ENCODE measurements around the gene SNURF.
"Not testable (repeated sequence)": the region's sequence is repeated elsewhere in the genome, so short reads cannot be mapped to it uniquely, and the experiment has no call there.

Gene SNURF, protein sequence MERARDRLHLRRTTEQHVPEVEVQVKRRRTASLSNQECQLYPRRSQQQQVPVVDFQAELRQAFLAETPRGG

DNA sequence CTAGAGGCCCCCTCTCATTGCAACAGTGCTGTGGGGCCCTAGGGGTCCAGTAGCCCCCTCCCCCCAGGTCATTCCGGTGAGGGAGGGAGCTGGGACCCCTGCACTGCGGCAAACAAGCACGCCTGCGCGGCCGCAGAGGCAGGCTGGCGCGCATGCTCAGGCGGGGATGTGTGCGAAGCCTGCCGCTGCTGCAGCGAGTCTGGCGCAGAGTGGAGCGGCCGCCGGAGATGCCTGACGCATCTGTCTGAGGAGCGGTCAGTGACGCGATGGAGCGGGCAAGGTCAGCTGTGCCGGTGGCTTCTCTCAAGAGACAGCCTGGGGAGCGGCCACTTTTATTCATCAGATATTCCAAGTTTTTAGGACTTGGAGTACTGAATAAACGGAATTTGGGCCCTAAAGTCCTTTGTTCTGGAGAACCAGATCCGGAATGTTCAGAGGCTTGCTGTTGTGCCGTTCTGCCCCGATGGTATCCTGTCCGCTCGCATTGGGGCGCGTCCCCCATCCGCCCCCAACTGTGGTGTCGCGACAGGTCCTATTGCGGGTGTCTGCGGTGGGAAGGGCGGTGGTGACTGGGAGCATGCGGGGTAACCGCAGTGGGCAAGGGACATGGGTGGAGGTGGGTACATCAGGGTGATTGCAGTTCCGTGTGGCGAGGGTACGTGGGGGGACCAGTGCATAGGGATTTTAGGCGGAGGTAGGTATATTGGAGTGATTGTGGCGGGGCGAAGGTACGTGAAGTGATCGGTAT, at the start of gene SNURF, which contains the start of gene SNRPN:
TSS of gene SNURF (plus strand) at position 205 of the 748 bp plus-strand sequence. CDS start at position 267, 62 bp downstream.
TSS of gene SNRPN (plus strand) at position 205 of the 748 bp plus-strand sequence. CDS start 19,467 bp downstream, outside the sequence.
- Mint-ChIP-seq H3K9me3 (peaks cover 20% of the 10 kb centered on the region), H3K27ac (peak within 1 kb of the TSS; percentile 95), H3K4me3 (peak within 1 kb of the TSS; percentile 90), H3K27me3 (ENCODE audit: low read depth) (no peaks in the 10 kb centered on the region), H3K4me1 (ENCODE audit: low read depth) (peaks cover 8% of the 10 kb centered on the region), H3K36me3 (ENCODE audit: low read depth) (peaks cover 20% of the 10 kb centered on the region)
- DNase-seq (ENCODE audit: low spot score) = peak; percentile 65

DNA sequence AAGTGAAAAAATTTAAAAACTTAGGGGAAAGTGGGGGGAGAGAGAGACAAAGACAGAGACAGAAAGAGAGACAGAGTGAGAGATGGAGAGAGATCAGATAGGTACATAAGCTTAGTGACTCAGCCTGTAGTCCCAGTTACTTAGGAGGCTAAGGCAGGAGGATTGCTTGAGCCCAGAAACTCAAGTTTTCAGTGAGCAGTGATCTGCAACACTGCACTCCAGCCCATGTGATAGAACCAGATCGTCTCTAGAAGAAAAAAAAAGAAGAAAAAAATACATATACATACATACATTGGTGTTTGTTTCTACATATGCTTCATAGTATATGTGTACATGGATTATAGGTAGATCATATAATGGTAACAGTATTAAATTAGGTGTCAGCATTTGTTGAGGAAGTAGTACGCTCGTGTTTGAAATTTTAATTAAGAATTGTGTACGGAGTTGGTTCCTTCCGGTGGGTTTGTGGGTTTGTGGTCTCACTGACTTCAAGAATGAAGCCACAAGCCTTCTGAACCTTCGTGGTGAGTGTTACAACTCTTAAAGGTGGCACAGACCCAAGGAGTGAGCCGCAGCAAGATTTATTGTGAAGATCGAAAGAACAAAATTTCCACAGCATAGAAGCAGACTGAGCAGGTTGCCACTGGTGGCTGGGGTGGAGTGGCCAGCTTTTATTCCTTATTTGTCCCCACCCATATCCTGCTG, 38.3 kb upstream of the SNURF start:
- no peaks in the 10 kb centered on the region for H3K36me3 Mint-ChIP-seq (ENCODE audit: low read depth)
- no peak overlapping the region for H3K27ac Mint-ChIP-seq
- peaks cover 69% of the 10 kb centered on the region for H3K9me3 Mint-ChIP-seq
- H3K4me3 Mint-ChIP-seq = no peak overlapping the region
- no peak for DNase-seq (ENCODE audit: low spot score)
- H3K4me1 Mint-ChIP-seq (ENCODE audit: low read depth) = peaks cover 2% of the 10 kb centered on the region
- no peaks in the 10 kb centered on the region for H3K27me3 Mint-ChIP-seq (ENCODE audit: low read depth)

DNA sequence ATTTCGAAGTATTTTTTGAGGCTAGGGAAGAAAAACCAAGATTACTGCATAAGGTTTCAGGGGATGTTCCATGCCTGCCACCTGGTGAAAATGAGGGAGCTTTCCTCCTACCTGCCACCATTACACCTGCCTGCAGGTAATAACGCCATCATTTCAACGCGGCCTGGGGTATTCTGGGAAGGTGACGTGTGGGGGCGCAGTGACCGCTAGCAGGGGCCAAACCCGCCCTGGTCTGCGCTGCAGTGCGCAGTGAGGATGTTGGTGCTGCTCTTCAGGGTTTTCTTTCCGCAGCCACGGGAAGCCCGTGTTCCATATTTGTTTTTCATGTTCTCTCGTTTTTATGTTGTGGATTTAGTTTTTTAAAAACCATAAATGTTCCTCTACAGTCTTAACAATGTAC, 37.4 kb upstream of the SNURF start:
- Mint-ChIP-seq H3K9me3 (peaks cover 65% of the 10 kb centered on the region), H3K27ac (no peak overlapping the region), H3K36me3 (ENCODE audit: low read depth) (no peaks in the 10 kb centered on the region), H3K4me1 (ENCODE audit: low read depth) (peaks cover 2% of the 10 kb centered on the region), H3K27me3 (ENCODE audit: low read depth) (no peaks in the 10 kb centered on the region), H3K4me3 (no peak overlapping the region)
- no peak for DNase-seq (ENCODE audit: low spot score)

DNA sequence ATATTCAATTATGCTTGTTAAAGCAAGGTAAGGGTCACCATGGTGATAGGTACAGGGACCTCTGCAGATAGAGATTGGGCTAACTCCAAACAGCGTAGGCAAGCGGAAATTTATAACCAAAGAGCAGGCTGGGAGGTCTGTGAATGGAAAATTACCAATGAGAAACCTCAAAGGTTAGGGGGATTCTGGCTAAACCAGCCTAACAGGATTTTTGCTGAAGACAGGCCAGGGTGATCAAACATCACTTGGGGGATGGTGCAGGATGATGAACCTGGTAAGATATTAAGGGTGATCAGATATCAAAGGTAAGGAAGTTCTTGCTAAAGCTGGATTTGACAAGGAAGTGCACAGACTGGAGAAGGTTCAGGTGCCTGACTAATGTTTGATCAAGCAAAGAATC, 35.3 kb upstream of the SNURF start:
- Mint-ChIP-seq H3K9me3 (peaks cover 72% of the 10 kb centered on the region), H3K36me3 (ENCODE audit: low read depth) (no peaks in the 10 kb centered on the region), H3K4me3 (no peak overlapping the region), H3K4me1 (ENCODE audit: low read depth) (peaks cover 2% of the 10 kb centered on the region), H3K27ac (no peak overlapping the region), H3K27me3 (ENCODE audit: low read depth) (no peaks in the 10 kb centered on the region)
- no peak for DNase-seq (ENCODE audit: low spot score)

DNA sequence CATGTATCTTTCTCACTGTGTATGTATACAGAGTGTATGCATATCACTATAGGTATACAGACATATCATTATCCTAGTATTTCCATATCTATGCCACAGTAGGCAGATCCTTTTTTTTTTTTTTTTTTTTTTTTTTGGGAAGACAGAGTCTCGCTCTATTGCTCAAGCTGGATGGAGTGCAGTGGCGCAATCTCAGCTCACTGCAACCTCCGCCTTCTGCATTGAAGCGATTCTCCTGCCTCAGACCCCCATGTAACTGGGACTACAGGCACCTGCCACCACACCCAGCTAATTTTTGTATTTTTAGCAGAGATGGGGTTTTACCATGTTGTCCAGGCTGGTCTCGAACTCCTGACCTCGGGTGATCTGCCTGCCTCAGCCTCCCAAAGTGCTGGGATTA, 32.0 kb upstream of the SNURF start:
- not testable (repeated sequence) for H3K36me3 Mint-ChIP-seq (ENCODE audit: low read depth); H3K4me1 Mint-ChIP-seq (ENCODE audit: low read depth); DNase-seq (ENCODE audit: low spot score); H3K27ac Mint-ChIP-seq; H3K27me3 Mint-ChIP-seq (ENCODE audit: low read depth); H3K4me3 Mint-ChIP-seq
- H3K9me3 Mint-ChIP-seq = peaks cover 55% of the 10 kb centered on the region

DNA sequence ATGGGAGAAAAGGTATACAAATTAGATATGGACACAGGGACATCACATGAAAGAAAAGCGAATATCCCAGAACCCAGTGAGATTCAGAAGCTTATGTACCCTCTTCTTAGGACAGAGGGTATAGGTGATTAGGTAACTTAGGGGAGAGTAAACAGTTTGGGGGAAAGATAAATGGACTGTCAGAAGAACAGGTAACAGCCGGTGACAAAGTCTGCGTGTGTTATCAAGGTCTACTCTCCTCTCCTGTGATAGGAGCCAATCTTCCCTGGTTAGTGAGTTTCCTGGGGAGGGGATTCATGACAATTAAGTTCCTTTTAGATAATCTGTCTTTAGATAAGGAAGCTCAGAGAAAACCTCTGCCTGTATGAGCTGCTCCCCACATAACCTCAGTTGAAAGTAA, 30.6 kb upstream of the SNURF start:
- no peak overlapping the region for H3K27ac Mint-ChIP-seq
- H3K9me3 Mint-ChIP-seq = peaks cover 64% of the 10 kb centered on the region
- H3K4me3 Mint-ChIP-seq = no peak overlapping the region
- H3K36me3 Mint-ChIP-seq (ENCODE audit: low read depth) = no peaks in the 10 kb centered on the region
- H3K27me3 Mint-ChIP-seq (ENCODE audit: low read depth) = no peaks in the 10 kb centered on the region
- DNase-seq (ENCODE audit: low spot score) = no peak
- no peaks in the 10 kb centered on the region for H3K4me1 Mint-ChIP-seq (ENCODE audit: low read depth)

DNA sequence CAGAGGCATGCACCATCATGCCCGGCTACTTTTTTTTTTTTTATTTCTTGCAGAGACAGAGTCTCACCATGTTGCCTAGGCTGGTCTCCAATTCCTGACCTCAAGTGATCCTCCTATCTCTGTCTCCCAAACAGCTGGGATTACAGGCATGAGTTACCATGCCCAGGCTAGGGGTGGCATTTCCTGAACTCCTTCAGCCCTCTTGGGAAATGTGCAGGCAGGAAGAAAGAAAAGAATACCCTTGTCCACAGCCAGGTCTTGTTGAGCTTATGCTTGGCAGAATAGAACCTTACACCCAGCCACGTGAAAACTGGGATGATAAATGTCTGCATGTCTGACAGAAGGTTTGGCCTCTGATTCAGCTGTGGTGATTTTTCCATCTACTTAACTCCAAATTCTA, 30.2 kb upstream of the SNURF start:
- no peaks in the 10 kb centered on the region for H3K27me3 Mint-ChIP-seq (ENCODE audit: low read depth)
- no peak overlapping the region for H3K4me3 Mint-ChIP-seq
- DNase-seq (ENCODE audit: low spot score) = no peak
- no peaks in the 10 kb centered on the region for H3K36me3 Mint-ChIP-seq (ENCODE audit: low read depth)
- no peaks in the 10 kb centered on the region for H3K4me1 Mint-ChIP-seq (ENCODE audit: low read depth)
- H3K27ac Mint-ChIP-seq = no peak overlapping the region
- peaks cover 65% of the 10 kb centered on the region for H3K9me3 Mint-ChIP-seq

DNA sequence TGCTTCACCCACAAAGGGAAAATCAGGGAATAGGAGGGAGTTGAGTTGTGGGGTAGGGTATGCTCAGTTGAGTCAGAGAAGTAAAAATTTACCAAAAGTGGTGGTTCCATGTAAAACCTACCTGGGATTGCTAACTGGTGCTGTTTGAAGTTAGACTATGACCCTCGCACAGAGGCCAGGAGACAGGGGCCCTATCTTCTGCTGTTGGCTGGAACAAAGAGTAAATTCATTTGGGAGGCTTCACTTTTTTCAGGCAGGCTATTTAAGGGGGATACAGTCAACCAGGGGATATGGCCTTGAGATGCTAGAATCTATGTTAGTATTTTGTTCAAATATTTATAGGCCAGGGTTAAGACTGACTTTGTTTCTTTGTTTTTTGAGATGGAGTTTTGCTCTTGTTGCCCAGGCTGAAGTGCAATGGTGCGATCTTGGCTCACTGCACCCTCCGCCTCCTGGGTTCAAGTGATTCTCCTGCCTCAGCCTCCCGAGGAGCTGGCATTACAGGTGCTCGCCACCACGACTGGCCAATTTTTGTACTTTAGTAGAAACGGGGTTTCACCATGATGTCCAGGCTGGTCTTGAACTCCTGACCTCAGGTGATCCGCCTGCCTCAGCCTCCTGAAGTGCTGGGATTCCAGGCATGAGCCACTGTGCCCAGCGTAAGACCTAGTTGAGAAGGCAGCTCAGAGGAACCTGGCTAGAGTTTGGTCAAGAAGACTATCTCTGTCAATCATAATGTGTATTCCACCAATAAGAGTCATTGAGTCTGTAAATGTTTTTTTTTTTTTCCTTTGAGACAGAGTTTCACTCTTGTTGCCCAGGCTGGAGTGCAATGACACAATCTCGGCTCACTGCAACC, 22.7 kb upstream of the SNURF start:
- peaks cover 51% of the 10 kb centered on the region for H3K9me3 Mint-ChIP-seq
- H3K27me3 Mint-ChIP-seq (ENCODE audit: low read depth) = not testable (repeated sequence)

DNA sequence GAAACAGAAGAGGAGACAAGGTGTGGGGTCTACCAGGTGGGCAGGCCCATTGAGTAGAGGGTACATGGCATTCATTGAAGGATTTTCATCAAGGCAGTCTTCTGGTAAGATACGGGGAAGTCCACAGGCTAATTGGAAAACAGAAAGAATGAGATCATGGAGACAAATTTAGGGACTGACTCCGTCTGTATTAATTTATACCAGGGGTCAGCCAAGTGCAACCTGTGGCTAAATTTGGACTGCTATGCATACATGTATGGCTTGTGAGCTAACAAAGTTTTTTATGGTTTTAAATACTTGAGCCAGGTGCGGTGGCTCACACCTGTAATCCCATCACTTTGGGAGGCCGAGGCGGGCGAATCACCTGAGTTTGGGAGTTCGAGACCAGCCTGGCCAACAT, 21.1 kb upstream of the SNURF start:
- DNase-seq (ENCODE audit: low spot score) = no peak
- Mint-ChIP-seq H3K36me3 (ENCODE audit: low read depth) (no peaks in the 10 kb centered on the region), H3K4me1 (ENCODE audit: low read depth) (no peaks in the 10 kb centered on the region), H3K27me3 (ENCODE audit: low read depth) (no peaks in the 10 kb centered on the region), H3K9me3 (peaks cover 50% of the 10 kb centered on the region), H3K27ac (no peak overlapping the region), H3K4me3 (no peak overlapping the region)

More for the DNA sequence above, 22.7 kb upstream of the SNURF start:
- not testable (repeated sequence) for H3K4me3 Mint-ChIP-seq; H3K4me1 Mint-ChIP-seq (ENCODE audit: low read depth); H3K36me3 Mint-ChIP-seq (ENCODE audit: low read depth); H3K27ac Mint-ChIP-seq; DNase-seq (ENCODE audit: low spot score)

DNA sequence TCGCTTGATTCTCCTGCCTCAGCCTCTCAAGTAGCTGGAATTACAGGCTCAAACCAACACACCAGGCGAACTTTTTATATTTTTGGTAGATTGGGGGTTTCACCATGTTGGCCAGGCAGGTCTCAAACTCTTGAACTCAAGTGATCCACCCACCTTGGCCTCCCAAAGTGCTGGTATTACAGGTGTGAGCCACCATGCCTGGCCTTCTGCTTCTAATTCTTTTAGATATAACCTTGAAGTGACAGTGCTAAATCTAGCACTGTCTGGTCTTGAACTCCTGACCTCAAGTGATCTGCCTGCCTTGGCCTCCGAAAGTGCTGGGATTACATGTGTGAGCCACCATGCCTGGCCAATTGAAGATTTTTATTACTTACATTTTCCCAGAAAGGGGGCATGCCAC, 16.6 kb upstream of the SNURF start:
- not testable (repeated sequence) for H3K4me1 Mint-ChIP-seq (ENCODE audit: low read depth); H3K27ac Mint-ChIP-seq; H3K4me3 Mint-ChIP-seq; H3K27me3 Mint-ChIP-seq (ENCODE audit: low read depth); H3K36me3 Mint-ChIP-seq (ENCODE audit: low read depth); DNase-seq (ENCODE audit: low spot score)
- H3K9me3 Mint-ChIP-seq = peaks cover 55% of the 10 kb centered on the region

DNA sequence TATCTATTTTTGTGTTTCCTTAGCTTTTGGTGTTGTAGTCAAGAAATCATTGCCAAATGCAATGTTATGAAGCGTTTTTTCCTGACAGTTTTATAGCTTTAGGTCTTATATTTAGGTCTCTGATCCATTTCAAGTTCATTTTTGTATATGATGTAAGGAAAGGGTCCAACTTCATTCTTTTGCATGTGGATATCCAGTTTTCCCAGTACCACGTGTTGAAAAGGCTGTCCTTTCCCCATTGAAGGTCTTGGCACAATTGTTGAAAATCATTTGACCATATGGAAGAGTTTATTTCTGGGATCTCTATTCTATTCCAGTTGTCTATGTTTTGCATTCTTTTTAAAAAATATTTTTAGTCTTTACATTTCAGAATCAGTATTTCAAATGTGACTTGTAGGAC, 14.6 kb upstream of the SNURF start:
- H3K36me3 Mint-ChIP-seq (ENCODE audit: low read depth) = no peaks in the 10 kb centered on the region
- H3K4me1 Mint-ChIP-seq (ENCODE audit: low read depth) = no peaks in the 10 kb centered on the region
- H3K4me3 Mint-ChIP-seq = no peak overlapping the region
- H3K27me3 Mint-ChIP-seq (ENCODE audit: low read depth) = no peaks in the 10 kb centered on the region
- no peak for DNase-seq (ENCODE audit: low spot score)
- H3K9me3 Mint-ChIP-seq = peaks cover 53% of the 10 kb centered on the region
- H3K27ac Mint-ChIP-seq = no peak overlapping the region

DNA sequence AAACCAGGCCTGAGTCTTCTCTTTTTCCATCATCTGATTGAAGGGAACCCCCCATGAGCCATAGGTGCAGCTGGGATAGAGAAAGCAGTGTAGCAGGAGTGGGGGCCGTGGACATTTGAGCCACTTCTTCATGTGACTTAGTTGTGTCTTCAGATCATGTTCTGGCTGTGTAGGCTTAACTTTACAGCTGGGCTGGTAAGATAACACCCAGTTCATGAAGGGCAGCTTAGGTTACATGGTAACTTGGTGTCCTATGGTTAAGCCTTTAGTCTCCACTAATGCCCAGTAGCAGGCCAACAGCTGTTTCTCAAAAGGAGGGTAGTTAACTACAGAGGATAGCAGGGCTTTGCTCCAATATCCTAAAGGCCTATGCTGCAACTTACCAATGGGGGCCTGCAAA, 11.4 kb upstream of the SNURF start:
- no peak overlapping the region for H3K4me3 Mint-ChIP-seq
- no peaks in the 10 kb centered on the region for H3K36me3 Mint-ChIP-seq (ENCODE audit: low read depth)
- H3K4me1 Mint-ChIP-seq (ENCODE audit: low read depth) = no peaks in the 10 kb centered on the region
- peaks cover 37% of the 10 kb centered on the region for H3K9me3 Mint-ChIP-seq
- no peak overlapping the region for H3K27ac Mint-ChIP-seq
- DNase-seq (ENCODE audit: low spot score) = no peak
- no peaks in the 10 kb centered on the region for H3K27me3 Mint-ChIP-seq (ENCODE audit: low read depth)

DNA sequence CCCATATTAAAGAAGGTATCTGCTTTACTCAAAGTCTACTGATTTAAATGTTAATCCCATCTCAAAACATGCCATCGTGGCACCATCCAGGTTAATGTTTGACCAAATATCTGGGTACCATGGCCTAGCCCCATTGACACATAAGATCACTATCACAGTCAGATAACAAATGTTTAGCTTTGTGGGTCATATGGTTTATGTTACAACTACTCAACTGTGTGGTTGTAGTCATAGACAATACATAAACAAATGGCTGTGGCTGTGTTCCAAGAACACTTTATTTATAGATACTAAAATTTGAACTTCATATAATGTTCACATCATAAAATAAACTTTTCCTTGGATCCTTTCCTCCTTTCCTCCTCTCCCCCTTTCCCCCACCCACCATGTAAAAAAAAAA, 9.8 kb upstream of the SNURF start:
- peaks cover 28% of the 10 kb centered on the region for H3K9me3 Mint-ChIP-seq
- no peak overlapping the region for H3K4me3 Mint-ChIP-seq
- H3K4me1 Mint-ChIP-seq (ENCODE audit: low read depth) = no peaks in the 10 kb centered on the region
- H3K27ac Mint-ChIP-seq = no peak overlapping the region
- no peaks in the 10 kb centered on the region for H3K27me3 Mint-ChIP-seq (ENCODE audit: low read depth)
- no peak for DNase-seq (ENCODE audit: low spot score)
- H3K36me3 Mint-ChIP-seq (ENCODE audit: low read depth) = no peaks in the 10 kb centered on the region

DNA sequence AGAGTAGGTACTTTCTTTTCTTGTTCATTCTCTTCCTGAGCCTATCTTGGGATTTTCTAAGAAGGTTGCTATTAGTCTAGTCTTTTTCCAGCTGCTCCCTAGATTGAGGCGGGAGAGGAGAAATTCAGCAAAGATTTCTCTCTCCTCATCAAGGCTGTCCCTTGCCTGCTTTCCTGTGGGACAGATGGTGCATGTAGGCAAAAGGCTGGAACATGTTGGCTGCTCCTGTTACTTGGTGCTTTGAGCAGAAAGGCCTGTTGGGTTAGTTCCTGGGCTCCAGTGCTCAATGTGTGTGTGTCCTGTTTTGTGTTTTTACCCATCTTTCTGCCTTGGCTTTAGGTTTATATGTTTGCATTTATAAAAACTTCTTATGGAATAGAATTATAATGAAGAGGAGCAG, 9.1 kb upstream of the SNURF start:
- no peak overlapping the region for H3K27ac Mint-ChIP-seq
- no peaks in the 10 kb centered on the region for H3K27me3 Mint-ChIP-seq (ENCODE audit: low read depth)
- no peaks in the 10 kb centered on the region for H3K36me3 Mint-ChIP-seq (ENCODE audit: low read depth)
- H3K9me3 Mint-ChIP-seq = peaks cover 21% of the 10 kb centered on the region
- H3K4me1 Mint-ChIP-seq (ENCODE audit: low read depth) = no peaks in the 10 kb centered on the region
- no peak for DNase-seq (ENCODE audit: low spot score)
- H3K4me3 Mint-ChIP-seq = no peak overlapping the region

Measured in T-helper 2 cell treated with Interferon-gamma antibody and Interleukin-4, amounts not matched to agents 5 μg/mL and 100 μg/mL, for 36 hours (primary cell).